Effector CD8-positive, alpha-beta T cell (primary cell): ENCODE data around the gene CD274.
"Not testable (repeated sequence)": the region's sequence is repeated elsewhere in the genome, so short reads cannot be mapped to it uniquely, and the experiment has no call there.

Experiments
- DNase-seq: peaks from one replicate; lab custom pipeline; 2025; lab: John Stamatoyannopoulos, UW

The CD274 gene

DNA sequence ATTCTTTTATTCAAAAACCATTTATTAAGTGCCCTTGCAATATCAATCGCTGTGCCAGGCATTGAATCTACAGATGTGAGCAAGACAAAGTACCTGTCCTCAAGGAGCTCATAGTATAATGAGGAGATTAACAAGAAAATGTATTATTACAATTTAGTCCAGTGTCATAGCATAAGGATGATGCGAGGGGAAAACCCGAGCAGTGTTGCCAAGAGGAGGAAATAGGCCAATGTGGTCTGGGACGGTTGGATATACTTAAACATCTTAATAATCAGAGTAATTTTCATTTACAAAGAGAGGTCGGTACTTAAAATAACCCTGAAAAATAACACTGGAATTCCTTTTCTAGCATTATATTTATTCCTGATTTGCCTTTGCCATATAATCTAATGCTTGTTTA lies 18.5 kb downstream of the CD274 start:
- DNase-seq = no peak

DNA sequence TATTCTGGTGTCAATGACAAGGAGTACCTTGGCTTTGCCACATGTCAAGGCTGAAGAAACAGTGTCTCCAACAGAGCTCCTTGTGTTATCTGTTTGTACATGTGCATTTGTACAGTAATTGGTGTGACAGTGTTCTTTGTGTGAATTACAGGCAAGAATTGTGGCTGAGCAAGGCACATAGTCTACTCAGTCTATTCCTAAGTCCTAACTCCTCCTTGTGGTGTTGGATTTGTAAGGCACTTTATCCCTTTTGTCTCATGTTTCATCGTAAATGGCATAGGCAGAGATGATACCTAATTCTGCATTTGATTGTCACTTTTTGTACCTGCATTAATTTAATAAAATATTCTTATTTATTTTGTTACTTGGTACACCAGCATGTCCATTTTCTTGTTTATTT lies 19.8 kb downstream of the CD274 start:
- no peak for DNase-seq

DNA sequence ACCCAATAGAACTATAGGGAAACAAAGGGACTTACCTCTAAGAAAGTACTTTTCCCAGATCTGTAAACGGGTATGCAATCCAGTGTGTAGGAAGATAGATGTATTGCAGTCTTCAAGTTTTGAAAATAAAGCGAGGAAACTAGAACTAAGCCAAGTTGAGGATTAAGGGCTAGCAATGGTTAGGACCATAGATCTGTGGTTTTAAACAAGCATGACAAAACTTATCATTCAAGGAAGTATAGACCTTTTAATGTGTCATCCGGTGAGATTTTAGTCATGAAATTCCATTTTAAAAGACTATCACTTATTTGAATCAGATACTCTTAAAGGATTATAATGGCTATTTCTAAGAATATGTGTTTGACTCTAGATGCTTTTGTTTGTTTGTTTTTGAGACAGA lies 20.5 kb downstream of the CD274 start:
- DNase-seq = no peak

DNA sequence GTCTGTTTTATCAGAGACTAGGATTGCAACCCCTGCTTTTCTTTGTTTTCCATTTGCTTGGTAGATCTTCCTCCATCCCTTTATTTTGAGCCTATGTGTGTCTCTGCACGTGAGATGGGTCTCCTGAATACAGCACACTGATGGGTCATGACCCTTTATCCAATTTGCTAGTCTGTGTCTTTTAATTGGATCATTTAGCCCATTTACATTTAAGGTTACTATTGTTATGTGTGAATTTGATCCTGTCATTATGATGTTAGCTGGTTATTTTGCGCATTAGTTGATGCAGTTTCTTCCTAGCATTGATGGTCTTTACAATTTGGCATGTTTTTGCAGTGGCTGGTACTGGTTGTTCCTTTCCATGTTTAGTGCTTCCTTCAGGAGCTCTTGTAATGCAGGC lies 25.3 kb downstream of the CD274 start:
- DNase-seq = not testable (repeated sequence)

DNA sequence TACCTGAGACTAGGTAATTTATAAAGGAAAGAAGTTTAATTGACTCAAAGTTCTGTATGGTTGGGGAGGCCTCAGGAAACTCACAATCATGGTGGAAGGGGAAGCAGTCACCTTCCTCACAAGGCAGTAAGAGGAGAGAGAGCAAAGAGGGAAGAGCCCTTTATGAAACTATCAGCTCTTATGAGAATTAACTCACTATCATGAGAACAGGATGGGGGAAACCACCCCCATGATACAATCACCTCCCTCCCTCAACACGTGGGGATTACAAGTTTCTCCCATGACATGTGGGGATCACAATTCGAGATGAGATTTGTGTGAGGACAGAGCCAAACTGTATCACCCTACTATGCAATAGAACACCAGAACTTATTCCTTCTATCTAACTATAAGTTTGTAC lies 27.9 kb downstream of the CD274 start:
- DNase-seq = no peak

DNA sequence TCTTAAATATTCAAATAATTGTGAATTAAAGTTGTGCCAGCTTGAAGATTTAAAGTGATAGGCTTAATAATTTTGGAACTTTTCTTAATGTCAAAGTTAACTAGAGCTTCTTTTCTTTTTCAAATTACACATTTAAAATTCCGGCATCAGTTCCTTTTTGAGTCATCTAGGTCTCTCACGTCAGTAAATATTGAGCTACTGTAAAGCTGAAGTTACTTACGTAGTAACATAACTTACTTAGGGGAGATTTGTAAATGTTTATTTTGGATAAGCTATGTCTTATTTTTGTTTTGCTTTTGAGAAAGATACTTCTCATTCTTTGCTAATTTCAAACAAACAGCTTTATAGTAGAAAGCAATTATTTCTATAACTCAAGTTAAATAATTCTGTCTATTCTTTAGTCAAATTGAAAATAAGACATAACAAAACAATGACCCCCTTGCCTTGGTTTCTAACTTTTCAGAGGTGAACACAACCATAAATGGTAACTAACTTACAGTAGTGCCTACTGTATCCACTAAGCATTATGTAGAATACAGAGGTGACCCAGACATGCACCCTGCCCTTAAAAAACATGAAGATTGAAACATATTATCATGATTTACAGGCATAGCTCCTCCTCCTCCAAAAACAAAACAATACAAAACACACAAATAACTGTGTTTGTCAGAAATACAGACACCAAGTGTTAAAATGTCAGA lies 29.8 kb downstream of the CD274 start:
- no peak for DNase-seq

DNA sequence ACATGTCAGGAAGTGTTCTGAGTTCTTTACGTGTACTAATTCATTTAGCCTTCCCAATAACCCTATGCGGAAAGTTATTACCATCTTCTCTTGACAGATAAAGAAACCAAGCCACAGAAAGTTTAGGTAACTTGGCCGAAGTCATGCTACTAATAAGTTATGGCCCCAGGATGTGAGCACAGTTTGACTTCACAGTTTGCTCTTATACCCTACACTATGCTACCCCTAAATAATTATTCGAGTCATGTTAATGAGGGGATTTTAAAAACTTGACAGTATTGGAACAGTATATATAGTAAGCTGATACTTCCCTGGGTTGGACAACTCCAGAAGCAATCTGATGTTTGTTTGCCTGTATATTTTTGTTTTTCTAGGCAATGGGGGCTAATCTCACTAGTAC lies 30.6 kb downstream of the CD274 start:
- no peak for DNase-seq

DNA sequence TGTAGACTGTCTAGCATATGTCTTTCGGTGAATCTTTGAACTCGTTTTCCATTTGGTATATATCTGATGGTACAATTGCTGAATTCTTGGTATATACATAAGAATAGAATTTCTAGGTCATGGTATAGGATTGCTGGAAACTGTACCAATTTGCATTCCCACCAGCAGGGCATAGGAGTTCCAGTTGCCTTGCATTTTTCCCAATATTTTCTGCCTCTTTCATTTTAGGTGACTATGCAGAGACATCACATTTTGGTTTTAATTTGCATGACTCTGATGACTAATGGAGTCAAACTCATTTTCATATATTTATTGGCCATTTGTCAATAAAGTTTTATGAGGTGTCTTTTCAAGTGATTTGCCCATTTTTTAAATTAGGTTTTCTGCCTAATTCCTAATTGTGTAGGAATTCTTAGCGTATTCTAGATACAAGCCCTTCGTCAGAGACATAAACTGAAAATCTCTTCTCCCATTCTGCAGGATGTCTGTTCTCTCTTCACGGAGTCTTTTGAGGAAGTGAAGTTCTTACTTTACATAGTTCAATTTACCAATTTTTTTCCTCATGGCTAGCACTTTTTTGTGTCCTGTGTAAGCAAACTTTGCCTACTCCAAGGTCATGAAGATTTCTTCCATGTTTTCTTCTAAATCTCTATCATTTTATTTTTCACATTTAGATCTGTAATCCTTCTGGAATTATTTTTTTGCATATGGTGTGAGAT lies 31.1 kb downstream of the CD274 start:
- DNase-seq = no peak

DNA sequence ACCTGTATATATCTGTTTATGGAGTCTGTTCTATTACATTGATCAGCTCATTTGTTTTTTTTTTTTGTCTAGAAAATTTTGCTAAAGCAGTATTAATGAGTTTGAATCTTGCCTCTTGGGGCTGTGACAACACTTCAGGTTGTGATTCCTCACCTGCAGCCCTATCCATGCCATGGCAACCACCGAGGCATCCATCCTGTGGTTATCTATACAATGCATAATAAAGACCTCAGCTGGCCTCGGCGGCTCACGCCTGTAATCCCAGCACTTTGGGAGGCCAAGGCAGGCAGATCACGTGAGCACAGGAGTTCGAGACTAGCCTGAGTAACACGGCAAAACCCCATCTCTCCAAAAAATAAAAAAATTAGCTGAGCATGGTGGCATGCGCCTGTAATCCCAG lies 31.9 kb downstream of the CD274 start:
- no peak for DNase-seq

DNA sequence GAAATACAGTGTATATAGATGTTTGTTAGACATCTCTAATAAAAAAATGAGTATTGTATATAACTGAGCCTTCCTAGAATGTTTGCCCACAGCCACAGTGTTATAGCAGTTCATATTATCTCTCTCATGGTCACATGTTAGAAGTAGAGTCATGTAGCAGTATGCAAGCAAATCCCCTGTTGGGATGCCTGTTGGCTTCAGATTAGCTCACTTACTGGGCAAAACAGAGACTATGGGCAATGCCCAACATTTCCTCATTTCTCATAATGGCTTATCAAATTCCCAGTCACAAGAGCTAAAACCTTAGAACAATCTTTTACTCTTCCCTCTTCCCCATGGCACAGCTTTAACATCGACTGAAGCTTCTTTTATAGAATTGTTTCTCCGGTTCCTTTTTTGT lies 33.0 kb downstream of the CD274 start:
- DNase-seq = no peak

DNA sequence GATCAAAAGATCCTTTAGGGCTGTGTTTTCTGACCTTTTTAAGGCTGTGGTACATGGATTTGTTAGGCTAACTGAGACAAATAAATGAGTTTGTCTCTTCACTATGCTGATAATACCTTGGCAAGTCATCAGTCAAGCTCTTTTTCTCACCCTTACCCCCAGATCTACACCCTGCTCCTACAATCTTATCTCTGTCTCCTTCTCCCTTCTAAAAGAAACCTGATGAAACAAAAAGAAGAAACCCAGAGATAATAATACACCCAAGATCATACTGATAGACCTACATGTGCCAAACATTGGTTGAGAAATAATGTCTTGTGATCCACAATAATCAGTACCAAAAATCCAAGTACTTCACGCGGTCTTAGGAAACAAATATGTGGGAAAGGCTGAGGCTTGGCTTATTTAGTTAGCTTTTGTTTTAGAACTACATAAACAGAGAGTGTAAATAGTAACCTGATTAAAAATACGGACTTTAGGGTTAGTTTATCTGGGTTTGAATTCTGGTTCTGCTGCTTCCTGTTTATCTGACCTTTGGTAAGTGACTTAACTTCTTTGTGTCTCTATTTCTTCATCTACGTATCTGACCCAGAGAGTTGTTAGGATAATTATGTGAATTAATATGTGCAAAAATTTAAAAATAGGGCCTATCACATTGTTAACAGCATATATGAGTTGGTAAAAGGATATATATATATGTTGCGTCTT lies 35.2 kb downstream of the CD274 start:
- DNase-seq = no peak

DNA sequence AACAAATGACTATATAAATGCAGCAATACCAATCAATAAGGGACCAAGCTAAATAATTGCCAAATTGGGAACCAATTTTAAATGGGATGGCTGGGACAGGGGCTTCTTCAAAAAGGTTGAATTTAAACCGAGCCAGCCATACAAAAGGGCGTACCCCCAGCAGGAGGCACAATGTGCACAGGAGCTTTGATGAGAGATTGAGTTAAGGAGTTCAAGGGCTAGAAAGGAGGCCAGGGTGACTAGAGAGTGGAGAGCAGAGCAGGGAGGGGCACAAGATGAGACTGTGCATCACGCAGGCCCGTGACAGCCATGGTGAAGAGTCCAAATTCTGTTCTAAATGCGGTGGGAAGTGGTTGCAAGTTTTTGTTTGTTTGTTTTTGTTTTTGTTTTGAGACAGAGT lies 36.6 kb downstream of the CD274 start:
- no peak for DNase-seq

DNA sequence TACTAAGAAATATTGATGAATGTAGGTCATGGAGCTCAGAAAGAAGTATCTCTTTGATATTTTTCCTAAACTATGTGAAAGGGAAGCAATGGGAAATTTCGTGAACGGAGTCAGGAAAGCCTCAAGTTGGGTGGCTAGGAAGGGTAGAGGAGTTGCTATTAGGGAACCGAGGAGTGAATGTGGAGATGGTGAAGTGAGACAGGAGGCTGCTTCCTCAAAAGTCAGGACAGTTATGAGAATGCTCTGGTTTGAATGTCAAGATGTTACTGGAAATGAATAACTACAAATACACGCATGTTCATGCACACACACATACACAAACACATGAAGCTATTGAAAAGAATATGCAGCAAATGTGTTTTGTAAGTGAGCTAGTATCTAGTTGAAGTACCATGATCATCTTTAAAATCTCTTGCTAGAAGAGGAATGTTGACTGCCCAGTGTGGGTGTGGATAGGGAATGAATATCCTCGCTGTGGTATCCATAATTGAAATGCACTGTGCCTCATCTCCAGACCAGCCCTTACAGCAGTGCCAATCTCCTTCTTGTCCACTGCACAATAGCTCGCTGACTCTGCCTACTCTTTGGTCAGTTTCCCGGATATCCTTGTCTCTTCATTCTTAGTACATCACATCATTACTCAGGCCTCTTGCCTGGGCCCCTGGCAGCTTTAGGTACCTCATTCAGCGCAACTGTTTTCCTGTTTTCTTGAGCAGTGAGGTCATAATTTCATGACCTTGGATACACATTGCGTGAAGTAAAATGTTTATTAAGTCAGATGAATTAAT lies 38.1 kb downstream of the CD274 start:
- DNase-seq = no peak

DNA sequence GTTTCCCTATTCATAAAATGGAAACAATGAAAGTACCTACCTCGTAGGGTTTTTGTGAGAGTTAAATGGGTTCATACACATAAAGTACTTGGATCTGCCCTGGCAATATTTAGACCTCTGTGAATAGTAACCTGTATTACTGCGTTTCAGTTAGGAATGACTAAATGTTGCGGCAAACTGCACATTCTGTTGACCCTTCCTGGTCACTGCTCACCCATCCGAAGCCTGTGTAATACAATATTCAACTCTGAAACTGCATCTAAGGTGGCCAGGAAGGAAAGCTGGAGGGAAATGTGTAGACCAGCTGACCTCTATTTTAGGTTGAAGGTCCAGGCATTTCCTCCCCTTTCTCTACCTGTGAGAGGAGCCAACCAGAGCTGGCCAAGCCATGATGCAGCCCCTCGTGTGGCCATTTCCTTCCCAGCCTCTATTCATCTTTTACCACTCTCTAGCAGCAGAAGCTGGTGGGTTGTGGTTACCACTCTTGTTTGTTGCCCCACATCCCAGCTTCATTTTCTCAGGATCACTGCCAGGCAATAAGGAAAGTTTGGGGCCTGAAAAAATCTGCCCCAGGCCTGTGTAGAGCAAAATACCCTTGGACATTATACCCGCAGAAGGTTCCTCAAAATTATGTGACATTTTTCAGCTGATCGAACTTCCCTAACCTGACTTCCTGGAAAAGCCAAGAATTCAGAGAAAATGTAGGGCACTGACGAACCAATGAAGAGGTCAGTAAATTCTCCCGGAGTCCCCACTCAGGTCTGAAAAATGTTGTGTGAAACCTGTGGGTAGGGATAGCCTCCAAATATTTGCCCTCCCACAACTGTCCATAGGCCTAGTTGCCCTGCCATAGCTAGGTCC lies 39.5 kb downstream of the CD274 start:
- DNase-seq = no peak

DNA sequence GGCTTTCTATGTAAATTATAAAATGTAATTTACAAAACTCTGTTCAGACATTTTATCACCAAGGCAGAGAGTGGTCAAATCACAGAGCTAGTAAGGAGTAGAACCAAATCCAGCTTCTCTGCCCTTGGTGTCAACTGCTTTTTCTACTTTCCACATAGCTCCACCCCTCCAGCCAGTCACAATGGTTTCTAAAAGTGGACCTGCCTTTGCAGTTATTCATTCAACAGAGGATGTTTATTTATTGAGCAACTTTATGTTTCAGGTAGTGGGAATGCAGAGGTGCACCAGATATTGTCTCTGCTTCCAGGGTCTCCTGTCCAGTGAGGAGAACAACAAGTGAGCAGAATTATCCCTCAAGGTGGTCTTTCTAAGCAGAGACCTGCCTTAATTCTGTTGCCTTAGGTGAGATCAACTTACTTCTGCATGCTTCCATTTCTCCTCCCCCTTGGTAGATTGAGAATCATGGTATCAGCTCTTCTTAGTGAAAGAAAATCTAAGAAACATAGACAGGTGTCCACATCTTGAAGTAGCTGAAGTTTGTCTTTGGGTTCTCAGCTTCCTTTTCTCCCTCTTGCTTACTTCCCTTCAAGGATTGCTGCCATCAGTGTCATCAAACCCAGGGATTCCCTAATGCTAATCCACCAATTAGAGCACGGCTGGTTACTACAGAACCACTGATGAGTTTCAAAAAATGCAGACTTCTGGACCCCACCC lies 42.8 kb downstream of the CD274 start:
- no peak for DNase-seq

DNA sequence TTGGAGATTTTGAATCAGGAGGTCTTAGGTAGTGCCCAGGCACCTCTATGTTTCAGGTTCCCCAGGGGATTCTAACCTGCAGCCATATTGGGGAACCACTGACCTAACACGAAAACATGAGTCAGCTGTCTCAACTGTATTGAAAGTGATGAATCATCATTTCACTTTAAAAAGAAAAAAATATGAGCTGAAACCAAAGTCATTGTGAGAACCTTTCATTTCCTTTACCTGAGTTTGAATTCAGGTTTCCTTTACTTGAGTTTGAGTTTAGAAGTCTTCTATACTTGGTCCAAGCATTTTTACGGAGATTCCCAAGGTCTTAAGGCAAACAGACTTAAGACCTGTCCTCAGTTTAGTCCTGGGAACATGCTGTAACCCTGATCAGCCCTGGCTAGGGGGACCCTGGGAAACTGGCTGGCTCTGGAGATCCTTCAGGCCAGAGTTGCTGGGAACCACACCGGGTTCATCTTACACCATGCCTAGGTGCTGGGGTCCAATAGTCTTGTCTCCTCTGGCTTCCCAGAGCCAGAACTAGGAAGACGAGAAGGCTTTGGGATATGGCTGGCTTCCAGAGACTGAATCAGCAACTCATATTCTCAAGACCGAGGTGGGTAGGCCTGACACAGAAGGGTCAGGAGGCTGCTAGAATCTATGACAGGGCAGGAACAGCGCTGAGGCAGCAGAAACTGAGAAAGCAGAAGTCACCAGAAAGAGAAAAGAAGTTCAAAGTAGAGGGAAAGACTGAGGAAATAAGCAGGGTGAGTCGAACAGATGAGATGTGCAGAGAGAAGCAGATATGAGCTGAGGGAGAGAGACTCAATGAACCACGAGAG lies 43.6 kb downstream of the CD274 start:
- no peak for DNase-seq

DNA sequence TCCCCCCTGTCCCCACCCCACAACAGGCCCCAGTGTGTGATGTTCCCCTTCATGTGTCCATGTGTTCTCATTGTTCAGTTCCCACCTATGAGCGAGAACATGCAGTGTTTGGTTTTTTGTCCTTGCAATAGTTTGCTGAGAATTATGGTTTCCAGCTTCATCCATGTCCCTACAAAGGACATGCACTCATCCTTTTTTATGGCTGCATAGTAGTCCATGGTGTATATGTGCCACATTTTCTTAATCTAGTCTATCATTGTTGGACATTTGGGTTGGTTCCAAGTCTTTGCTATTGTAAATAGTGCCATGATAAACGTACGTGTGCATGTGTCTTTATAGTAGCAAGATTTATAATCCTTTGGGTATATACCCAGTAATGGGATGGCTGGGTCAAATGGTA lies 44.4 kb downstream of the CD274 start:
- DNase-seq = not testable (repeated sequence)

DNA sequence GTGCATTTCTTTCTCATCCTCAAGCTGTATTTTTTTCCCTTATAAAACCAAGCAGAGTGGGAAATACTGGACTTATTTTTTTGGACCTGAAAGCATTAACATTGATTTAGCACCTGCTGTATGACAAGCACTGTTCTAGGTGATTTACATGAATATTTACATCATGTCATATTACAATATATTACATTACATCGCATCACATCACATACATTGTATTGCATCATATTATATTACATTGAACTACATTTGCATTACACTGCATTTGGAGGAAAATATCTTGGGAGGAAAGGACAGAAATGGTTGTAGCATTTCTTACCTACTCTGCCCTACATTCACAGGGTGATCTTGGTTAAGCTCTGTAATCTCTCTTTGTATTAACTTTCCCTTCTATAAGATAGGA lies 48.8 kb downstream of the CD274 start:
- no peak for DNase-seq

DNA sequence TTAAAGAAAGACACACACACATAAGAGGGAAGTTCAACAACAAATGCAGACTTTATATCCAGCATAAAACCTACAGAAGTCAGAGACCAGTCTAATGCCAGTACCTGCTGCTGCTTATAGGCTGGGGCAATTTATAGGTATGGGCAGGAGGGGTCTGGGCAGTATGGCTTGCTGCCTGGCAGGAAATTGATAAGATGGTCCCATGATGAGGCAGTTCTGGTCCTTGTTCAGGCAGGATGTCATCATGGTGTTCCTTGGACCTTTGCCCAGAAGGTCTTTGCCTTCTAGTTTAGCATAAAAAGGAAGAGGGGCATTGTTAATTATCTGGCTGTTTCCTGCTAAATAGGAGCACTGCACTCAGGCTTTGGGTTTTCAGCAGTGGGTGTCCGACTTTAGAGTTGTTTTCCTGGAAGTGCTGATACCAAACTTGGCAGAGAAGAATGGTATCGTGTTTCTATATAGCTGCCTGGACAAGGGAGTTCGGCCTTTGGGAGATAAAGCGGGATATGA lies 49.6 kb downstream of the CD274 start:
- no peak for DNase-seq
